ENCODE data around the gene DCHS1. TPM values are rescaled to one million over a fixed set of nuclear protein-coding genes. Genes with fewer than 3 reads are reported as not detected.

DCHS1 gene
- total RNA-seq, 1 donor from 2014 or later, result 1.3 TPM

DNA sequence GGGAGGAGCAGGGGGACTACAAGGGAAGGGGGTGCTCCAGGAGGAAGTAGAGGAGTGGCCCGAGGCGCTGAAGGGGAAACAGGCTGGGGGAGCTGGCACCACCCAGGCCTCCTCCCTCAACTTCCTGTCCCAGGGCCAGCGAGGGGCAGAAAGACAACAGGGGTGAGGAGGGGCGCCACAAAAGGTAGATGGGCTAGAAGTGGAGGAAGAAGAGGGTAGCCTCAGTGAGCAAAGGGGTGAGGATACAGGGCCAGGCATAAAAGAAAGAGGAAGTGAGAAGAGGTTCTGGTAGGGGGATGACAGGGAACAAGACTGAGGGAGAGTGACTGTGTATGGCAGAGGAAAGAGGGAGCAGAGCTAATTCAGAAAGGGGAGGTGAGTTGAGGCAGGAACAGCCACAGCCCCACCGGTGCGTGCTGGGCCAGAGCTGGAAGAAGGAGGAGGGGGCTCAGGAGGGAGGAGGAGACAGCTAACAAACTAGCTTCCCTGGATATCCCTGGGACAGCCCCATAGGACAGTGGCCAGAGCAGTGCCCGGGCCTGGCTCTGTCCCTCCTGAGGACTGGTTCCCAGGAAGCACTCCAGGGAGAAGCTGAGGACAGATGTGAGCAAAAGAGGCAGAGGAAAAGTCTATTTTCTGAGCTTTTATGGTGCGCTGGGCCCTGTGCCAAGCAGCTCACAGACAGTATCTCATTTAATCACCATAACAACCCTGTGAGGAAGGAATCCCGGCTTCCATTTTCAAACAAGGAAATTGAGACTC is 8.5 kb downstream of the DCHS1 start:
- no peak for DNase-seq (ENCODE audit: low read depth)

DNA sequence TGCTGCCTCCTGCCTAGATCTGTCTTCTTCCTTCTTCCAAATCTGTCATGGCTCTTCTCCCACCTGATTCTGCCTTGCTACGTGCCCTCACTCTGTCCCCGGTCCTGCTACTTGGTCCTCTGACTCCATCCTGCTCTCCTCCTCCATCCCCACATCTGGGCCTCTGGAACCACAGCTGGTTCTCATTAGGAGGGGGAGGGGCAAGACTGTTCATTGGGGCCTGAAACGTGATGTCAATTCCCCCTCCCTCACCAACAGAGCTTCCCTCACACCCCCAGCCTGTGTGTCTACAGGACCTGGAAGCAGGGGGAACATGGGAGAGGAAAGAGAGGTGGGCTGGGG is 9.1 kb downstream of the DCHS1 start:
- no peak for DNase-seq (ENCODE audit: low read depth)

GRCh38 chr11:6646071-6646470 is 9.5 kb downstream of the DCHS1 start:
- no peak for DNase-seq (ENCODE audit: low read depth)

DNA sequence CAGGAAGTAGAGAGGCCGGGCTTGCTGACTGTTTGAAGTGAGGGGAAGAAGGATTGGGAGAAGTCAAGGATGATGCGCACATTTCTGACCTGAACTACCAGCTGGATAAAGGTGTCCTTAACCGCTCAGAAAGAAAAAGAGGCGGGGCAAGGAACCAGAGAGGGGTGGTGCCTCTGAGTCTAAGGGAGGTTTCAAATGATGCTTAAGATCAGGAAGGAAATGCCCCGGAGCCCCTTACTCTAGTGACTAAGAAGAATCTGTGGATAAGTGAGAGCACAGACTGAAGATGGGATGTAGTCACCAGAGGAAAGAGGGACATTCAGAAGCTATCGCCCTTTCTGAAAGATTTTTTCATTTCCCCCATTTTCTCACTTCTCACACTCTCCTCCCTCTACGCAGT is 12.7 kb downstream of the DCHS1 start:
- DNase-seq (ENCODE audit: low read depth), result no peak

- no peak for DNase-seq (ENCODE audit: low read depth)
Measured at GRCh38 chr11:6640985-6641701, 14.5 kb downstream of the DCHS1 start.

DNA sequence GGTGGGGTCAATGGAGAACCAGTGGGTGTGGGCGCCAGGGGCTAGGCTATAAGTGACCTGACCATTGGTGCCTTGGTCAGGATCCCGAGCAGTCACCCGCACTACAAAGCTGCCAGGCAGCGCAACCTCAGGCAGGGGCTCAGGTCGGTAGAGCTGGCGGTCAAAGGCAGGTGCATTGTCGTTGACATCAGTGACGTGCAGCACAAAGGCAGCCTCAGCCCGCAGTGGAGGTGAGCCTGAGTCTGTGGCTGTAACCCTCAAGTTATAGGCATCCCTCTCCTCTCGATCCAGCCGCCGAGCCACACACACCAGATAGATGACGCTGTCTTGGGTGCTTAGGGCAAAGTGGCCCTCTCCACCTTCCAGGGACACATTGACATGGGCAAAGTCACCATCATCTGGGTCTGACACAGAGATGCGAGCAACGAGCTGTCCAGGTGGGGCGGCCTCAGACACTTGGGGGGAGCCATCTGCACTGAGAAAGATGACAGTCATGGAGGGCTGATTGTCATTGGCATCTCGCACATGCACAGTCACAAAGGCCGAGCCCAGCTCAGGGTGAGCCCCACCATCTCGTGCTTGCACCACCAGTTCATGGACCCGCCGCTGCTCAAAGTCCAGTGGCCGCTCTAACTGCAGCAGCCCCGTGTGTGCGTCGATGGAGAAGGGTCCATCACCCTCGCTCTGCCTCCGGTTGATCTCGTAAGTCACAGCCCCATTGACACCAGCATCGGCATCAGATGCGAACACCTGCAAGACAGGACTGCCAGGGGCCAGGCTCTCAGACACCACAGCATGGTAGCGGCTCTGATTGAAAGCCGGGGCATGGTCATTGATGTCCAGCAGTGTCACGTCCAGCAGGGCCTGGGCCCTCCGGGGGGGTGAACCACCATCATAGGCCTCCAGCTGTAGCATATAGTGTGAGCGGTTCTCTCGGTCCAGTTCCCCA is 15.3 kb downstream of the DCHS1 start:
- no peak for DNase-seq (ENCODE audit: low read depth)

GRCh38 chr11:6638429-6638828 is 17.2 kb downstream of the DCHS1 start:
- peak; percentile 2 for DNase-seq (ENCODE audit: low read depth)

- peak; percentile 69 for DNase-seq (ENCODE audit: low read depth)
Measured at GRCh38 chr11:6637871-6638270, 17.7 kb downstream of the DCHS1 start.

DNA sequence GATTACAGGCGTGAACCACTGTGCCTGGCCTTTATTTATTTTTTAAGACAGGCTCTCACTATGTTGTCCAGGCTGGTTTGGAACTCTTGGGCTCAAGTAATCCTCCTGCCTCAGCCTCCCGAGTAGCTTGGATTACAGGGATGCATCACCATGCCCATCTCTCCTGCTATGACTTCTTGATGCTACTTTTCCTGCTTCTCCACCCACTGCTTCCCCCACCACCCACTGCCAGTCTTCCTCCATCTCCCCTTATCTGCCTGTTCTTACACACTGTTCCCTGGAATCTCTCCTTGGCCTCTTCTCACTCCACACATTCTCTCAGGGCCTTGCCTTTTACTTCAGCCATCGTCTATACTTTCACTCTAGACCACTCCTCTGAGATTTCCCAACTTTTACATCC is 19.1 kb downstream of the DCHS1 start:
- no peak for DNase-seq (ENCODE audit: low read depth)

- peak; percentile 39 for DNase-seq (ENCODE audit: low read depth)
Measured at GRCh38 chr11:6635082-6635932, 20.3 kb downstream of the DCHS1 start.

DNA sequence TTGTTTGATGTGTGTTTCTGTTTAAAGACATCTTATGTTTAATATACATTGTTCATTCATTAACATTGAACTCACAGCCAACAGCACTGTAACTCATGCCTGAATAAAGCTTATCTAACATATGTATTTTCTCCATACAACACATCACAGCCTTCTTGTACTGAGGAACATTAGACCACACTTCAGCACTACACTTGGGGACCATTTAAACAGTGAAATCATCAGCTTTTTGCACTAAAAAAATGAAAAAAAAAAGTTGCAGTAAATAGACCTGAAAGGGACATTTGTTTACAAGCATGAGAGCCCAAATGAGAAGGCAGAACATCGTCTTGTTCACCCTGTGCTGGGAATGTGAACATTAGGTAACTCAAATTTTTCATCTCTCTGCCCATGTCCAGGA is 21.1 kb downstream of the DCHS1 start:
- DNase-seq (ENCODE audit: low read depth), result no peak

DNA sequence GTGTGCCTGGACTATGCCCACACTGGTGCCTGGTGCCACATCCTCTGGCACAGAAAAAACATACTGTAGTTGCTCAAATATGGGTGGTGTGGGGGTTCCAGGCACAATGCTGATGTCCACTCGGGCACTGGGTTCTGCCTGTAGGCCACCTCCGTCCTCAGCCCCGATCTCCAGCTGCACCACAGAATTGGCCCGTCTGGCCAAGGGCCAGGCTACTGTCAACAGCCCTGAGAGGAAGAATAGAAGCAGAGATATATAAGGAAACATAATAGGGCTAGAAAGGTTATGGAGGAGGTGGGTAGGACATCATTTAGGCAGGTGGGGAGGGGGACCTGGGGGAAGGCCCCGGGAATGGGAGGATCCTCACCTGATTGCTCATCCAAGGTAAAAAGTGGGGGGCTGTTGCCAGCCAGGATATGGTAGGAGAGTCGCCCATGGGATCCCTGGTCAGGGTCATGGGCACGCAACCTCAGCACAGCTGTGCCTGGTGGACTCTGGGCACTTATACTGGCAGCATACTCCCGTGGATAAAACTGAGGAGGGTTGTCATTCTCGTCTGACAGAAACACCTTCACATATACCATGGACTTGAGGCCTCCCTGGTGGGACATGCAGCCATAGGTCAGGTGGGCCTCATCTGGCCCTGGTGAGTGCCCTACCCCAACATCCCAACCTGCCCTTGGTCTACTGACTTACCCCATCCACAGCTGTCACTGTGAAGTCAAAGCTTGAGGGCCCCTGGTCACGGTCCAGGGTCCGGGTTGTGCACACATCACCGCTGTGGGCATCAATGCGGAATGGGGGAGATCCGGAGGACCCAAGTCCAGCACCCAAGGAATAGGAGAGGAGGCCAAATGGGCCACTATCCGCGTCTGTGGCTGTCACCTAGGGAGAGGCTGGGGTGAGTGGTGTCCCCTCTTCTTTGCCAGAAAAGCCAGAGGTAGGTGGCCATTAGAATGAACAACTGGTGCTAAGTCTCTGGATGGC is 21.9 kb downstream of the DCHS1 start:
- DNase-seq (ENCODE audit: low read depth), result no peak

GRCh38 chr11:6632116-6633073 is 23.2 kb downstream of the DCHS1 start:
- no peak for DNase-seq (ENCODE audit: low read depth)

- no peak for DNase-seq (ENCODE audit: low read depth)
Measured at GRCh38 chr11:6631361-6631890, 24.2 kb downstream of the DCHS1 start.

DNA sequence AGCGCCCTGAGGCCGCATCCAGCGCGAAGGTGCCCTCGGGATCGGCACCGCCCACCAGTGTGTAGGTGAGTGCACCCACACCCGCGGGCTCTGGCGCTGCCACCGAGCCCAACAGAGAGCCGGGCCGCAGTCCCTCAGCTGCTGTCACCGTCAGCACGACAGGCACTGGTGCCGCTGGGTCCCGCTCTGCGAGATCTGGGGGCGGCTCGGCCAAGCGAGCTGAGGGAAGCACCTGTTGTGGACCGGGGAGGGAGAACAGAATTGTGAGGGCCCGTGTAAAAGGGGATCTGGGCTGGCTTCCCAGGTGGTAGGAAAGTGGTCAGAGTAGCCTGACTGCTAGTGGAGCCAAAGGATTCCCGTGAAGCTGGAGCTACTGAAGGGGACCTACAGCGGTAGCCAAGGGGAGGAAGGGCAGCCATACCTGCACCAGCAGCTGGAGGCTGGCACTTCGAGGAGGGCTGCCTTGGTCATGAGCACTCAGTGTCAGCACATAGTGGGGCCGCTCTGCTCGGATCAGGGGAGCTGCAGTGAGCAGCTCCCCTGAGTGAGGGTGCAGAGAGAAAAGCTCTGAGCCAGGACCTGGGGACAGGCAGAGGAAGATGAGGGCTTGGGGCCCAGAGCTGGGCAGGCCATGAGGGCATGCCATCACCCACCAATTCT is 24.8 kb downstream of the DCHS1 start:
- DNase-seq (ENCODE audit: low read depth), result no peak

DNA sequence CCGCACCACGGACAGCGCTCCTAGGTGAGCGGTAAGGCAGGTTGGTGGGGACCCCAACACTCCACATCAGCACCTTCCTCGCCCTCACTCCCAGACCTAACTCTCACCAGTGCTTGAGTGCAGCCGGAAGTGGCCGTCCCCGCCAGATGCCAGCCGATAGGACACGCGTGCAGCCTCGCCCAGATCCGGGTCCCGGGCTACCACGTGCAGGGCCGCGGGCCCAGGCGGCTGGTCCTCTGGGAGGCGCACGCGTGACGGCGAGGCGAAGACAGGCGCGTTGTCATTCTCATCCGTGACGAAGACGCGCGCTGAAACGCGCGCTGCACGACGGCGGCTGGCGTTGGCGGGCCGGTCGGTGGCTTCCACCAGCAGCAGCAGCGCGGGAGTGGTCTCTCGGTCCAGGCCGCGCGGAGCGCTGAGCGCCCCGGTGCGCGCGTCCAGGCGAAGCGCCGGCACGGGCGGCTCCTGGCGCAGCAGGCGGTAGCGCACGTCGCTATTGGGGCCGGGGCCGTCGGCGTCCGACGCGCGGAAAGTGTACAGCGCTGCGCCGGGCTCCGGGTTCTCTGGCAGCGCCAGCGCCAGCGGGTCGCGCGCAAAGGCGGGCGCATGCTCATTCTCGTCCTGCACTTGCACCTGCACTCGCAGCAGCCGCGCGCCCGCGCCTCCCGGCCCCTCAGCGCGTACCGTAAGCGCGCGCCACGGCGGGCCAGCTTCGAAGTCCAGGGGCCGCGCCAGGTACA is 25.5 kb downstream of the DCHS1 start:
- DNase-seq (ENCODE audit: low read depth), result no peak

DNA sequence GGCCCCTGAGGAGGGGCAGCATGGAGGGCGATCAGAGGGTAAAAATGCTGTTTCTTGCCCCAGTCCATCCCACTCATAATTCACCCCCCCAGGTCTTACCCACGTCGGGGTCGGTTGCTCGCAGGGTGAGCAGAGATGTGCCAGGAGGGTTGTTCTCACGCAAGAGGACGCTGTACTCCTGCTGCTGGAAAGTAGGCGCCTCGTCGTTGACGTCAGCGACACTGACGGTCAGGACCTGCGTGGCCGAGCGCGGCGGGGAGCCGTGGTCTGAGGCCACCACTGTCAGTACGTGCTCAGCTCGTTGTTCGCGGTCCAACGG is 26.1 kb downstream of the DCHS1 start:
- DNase-seq (ENCODE audit: low read depth), result no peak

DNA sequence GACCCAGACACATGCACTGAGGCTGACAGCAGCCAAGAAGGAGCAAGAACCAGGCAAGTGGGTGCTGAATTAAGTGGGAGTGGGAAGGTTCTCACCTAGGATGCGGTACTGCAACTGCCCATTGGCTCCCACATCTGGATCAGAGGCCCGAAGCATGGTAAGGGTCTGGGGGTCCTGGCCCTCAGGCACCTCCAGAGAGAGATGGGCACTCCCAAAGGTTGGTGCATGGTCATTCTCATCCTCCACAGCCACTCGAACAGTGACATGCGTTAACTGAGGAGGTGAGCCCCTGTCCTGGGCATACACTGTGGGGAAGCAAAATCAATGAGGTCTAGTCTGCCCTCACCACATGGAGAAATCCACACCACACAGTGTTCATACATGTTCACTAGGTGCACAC is 27.1 kb downstream of the DCHS1 start:
- DNase-seq (ENCODE audit: low read depth), result no peak
